Measurements from ENCODE around the gene EHD4.

Gene EHD4

DNA sequence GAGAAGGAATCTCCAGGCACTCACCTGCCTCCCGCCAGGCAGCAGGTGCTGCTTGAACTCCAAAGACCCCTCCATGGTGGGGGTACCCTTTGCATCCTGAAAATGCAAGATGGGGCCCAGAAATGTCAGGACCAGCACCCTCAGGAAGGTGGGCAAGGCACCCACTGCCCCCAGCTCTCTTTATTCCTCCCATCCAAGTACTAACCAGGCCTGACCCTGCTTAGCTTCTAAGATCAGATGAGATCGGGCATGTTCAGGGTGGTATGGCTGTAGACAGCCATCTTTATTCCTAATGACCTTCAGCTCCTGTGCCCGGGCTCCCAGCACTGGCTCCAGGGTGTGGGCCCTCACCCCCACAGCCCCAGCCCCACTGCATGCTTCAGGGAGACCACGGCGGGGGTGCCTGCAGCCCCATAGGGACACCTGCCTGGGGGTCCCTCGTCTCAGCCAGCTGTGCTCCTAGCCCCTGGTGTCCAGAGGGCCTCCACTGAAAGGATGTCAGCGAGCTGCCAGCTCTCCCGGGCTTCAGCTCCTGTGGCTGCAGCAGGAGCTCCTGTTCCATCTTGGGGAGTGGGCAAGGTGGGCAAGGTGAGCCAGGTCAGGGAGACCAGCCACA lies 120.5 kb downstream of the EHD4 start:
- ChIA-PET POLR2A (no interaction called here), CTCF (no interaction called here)
- no peak for TF ChIP-seq ZNF426 (tag by site-specific recombination; IDR thresholded peaks at IDR 0.05)
- TF ChIP-seq, protein P1, sequence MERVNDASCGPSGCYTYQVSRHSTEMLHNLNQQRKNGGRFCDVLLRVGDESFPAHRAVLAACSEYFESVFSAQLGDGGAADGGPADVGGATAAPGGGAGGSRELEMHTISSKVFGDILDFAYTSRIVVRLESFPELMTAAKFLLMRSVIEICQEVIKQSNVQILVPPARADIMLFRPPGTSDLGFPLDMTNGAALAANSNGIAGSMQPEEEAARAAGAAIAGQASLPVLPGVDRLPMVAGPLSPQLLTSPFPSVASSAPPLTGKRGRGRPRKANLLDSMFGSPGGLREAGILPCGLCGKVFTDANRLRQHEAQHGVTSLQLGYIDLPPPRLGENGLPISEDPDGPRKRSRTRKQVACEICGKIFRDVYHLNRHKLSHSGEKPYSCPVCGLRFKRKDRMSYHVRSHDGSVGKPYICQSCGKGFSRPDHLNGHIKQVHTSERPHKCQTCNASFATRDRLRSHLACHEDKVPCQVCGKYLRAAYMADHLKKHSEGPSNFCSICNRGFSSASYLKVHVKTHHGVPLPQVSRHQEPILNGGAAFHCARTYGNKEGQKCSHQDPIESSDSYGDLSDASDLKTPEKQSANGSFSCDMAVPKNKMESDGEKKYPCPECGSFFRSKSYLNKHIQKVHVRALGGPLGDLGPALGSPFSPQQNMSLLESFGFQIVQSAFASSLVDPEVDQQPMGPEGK (tag by site-specific recombination; IDR thresholded peaks at IDR 0.05): 0 out of 2 replicates have a peak, but pooled peaks have one; percentile 15
- TF ChIP-seq GLIS1 (tag by site-specific recombination; IDR thresholded peaks at IDR 0.05): peak; percentile 42
- H3K9me3 ChIP-seq (ENCODE audit: control insufficient read depth, insufficient read depth, low read depth, low read length): no peaks in the 10 kb centered on the region
- no peak overlapping the region for H3K27ac ChIP-seq (ENCODE audit: extremely low read depth, low read depth, low read length)
- H3K4me3 ChIP-seq (ENCODE audit: low read depth, low read length): no peak overlapping the region
- H3K36me3 ChIP-seq (ENCODE audit: control insufficient read depth in 2 of 2, insufficient read depth in 1 of 2, low read length in 2 of 2): peaks cover 0 to 15% of the 10 kb centered on the region in 2 experiments; a peak in 1 of 3 replicates
- no peaks in the 10 kb centered on the region for H3K4me1 ChIP-seq (ENCODE audit: control insufficient read depth, insufficient read depth, low read length)

DNA sequence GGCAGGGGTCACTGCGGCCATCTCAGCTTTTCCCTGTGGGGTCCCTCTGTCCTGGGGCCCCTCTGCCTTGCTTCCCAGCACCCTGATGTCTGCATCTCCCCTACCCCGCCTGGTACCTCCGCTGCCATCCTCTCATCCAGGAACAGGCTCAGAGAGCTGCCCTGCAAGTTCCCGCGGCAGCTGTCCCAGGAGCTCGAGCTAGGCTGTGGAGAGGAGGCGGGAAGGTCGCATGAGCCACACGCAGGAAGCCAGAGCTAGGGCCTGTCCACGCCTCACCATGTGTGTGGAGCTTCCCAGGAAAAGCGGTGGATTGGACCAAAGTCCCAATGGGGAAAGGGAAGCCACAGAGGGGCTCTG lies 121.2 kb downstream of the EHD4 start:
- TF ChIP-seq HOXA7 (CRISPR knock-in tag; IDR thresholded peaks at IDR 0.05; ENCODE audit: borderline replicate concordance): no peak
- TF ChIP-seq ZNF560 (tag by site-specific recombination; IDR thresholded peaks at IDR 0.05; ENCODE audit: borderline replicate concordance): no peak
- TF ChIP-seq YY2 (tag by site-specific recombination; IDR thresholded peaks at IDR 0.05): no peak
- TF ChIP-seq, protein P2, sequence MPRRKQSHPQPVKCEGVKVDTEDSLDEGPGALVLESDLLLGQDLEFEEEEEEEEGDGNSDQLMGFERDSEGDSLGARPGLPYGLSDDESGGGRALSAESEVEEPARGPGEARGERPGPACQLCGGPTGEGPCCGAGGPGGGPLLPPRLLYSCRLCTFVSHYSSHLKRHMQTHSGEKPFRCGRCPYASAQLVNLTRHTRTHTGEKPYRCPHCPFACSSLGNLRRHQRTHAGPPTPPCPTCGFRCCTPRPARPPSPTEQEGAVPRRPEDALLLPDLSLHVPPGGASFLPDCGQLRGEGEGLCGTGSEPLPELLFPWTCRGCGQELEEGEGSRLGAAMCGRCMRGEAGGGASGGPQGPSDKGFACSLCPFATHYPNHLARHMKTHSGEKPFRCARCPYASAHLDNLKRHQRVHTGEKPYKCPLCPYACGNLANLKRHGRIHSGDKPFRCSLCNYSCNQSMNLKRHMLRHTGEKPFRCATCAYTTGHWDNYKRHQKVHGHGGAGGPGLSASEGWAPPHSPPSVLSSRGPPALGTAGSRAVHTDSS (tag by site-specific recombination; IDR thresholded peaks at IDR 0.05): no peak
- TF ChIP-seq ZNF24 (tag by site-specific recombination; IDR thresholded peaks at IDR 0.05): no peak
- no peak for TF ChIP-seq ZNF184 (tag by site-specific recombination; IDR thresholded peaks at IDR 0.05)
- no peak for TF ChIP-seq GLIS1 (tag by site-specific recombination; IDR thresholded peaks at IDR 0.05)
- TF ChIP-seq, protein P1 (tag by site-specific recombination; IDR thresholded peaks at IDR 0.05): no peak
- TF ChIP-seq ZNF623 (tag by site-specific recombination; IDR thresholded peaks at IDR 0.05): no peak
- no peak for TF ChIP-seq ZNF146 (tag by site-specific recombination; IDR thresholded peaks at IDR 0.05)
- TF ChIP-seq ZNF19 (tag by site-specific recombination; IDR thresholded peaks at IDR 0.05; ENCODE audit: low read depth): no peak
- no peaks in the 10 kb centered on the region for H3K9me3 ChIP-seq (ENCODE audit: control insufficient read depth, insufficient read depth, low read depth, low read length)
- no peaks in the 10 kb centered on the region for H3K4me1 ChIP-seq (ENCODE audit: control insufficient read depth, insufficient read depth, low read length)
- H3K36me3 ChIP-seq (ENCODE audit: control insufficient read depth in 2 of 2, insufficient read depth in 1 of 2, low read length in 2 of 2): peaks cover 0 to 15% of the 10 kb centered on the region in 2 experiments; a peak in 1 of 3 replicates
- no peak overlapping the region for H3K27ac ChIP-seq (ENCODE audit: extremely low read depth, low read depth, low read length)
- CTCF ChIA-PET: no interaction called here
- POLR2A ChIA-PET: no interaction called here
- H3K4me3 ChIP-seq (ENCODE audit: low read depth, low read length): no peak overlapping the region

DNA sequence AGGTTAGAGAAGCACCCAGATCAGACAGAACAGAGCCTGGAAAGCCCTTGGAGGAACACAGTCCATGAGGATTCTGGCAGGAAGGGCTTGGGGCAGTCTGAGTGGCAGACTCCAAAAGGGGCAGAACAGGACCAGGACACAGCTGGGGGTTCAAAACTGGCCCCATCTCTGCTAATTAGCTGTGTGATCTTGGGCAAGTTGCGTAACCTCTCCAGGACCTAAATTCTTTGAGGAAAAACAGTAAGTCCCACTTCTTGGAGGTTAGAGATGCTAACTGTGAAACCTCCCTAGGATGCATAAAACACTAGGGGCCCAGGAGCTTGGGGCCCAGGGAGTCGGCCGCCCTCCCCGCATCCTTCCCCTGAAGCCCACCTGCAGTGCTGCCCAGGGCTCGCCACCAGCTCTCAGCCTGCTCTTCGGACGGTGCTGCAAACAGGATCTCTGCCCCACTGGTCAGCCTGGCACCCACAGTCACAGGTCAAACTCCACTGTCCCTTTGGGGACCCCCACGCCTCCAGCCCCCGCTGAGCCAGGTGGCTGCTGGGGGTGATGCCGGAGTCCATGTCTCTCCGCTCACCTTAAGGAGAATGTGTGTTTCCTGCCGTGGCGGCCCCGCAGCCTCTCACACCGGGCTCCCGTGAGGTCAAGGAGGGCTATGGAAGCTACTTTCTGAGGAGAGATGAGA lies 121.7 kb downstream of the EHD4 start:
- Histone ChIP-seq H3K36me3 (ENCODE audit: control insufficient read depth in 2 of 2, insufficient read depth in 1 of 2, low read length in 2 of 2) (peaks cover 0 to 15% of the 10 kb centered on the region in 2 experiments; a peak in 1 of 3 replicates), H3K4me3 (ENCODE audit: low read depth, low read length) (no peak overlapping the region), H3K4me1 (ENCODE audit: control insufficient read depth, insufficient read depth, low read length) (no peaks in the 10 kb centered on the region), H3K9me3 (ENCODE audit: control insufficient read depth, insufficient read depth, low read depth, low read length) (no peaks in the 10 kb centered on the region), H3K27ac (ENCODE audit: extremely low read depth, low read depth, low read length) (no peak overlapping the region)
- TF ChIP-seq ZNF654 (tag by site-specific recombination; IDR thresholded peaks at IDR 0.05; ENCODE audit: low read depth): no peak
- CTCF ChIA-PET: no interaction called here
- POLR2A ChIA-PET: interaction anchor here (0.7 kb wide), 1 partner anchor 76 kb away, joined by 3 read pairs; the partner anchor contains the start of gene MAPKBP1

Data from HEK293 (cell line).